GM19328 (cell line): ENCODE results near the gene ZNF157.
"Not testable (repeated sequence)": the region's sequence is repeated elsewhere in the genome, so short reads cannot be mapped to it uniquely, and the experiment has no call there.

Source experiments
- ATAC-seq: cut with Tn5 transposase; IDR thresholded peaks from one replicate; pipeline ENCODE4 v1.9.1; 2021; ENCODE audit warnings: mild to moderate bottlenecking, moderate library complexity; ENCODE audit not compliant: unreplicated experiment

The ZNF157 gene

GRCh38 chrX:47370278-47370677, at the start of gene ZNF157:
TSS of gene ZNF157 (plus strand) at chrX:47370578. CDS start at chrX:47370669, 91 bp downstream.
- no peak for ATAC-seq

GRCh38 chrX:47321386-47321785, 49.0 kb upstream of the ZNF157 start:
- no peak for ATAC-seq

- ATAC-seq = no peak
These were observed 48.5 kb upstream of the ZNF157 start for GRCh38 chrX:47321823-47322371.

- no peak for ATAC-seq
These were observed 42.5 kb upstream of the ZNF157 start for GRCh38 chrX:47327902-47328301.

DNA sequence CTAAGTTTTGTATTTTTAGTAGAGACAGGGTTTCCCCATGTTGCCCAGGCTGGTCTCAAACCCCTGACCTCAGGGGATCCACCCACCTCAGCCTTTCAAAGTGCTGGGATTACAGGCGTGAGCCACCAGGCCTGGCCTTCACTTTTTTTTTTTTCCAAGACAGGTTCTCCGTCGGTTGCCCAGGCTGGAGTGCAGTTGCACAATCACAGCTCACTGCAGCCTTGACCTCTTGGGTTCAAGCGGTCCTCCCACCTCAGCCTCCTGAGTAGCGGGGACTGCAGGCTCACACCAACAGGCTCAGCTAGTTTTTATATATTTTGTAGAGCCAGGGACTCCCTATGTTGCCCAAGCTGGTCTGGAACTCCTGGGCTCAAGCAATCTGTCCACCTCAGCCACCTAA, 37.6 kb upstream of the ZNF157 start:
- not testable (repeated sequence) for ATAC-seq

- no peak for ATAC-seq
These were observed 18.7 kb upstream of the ZNF157 start for GRCh38 chrX:47351706-47352105.

DNA sequence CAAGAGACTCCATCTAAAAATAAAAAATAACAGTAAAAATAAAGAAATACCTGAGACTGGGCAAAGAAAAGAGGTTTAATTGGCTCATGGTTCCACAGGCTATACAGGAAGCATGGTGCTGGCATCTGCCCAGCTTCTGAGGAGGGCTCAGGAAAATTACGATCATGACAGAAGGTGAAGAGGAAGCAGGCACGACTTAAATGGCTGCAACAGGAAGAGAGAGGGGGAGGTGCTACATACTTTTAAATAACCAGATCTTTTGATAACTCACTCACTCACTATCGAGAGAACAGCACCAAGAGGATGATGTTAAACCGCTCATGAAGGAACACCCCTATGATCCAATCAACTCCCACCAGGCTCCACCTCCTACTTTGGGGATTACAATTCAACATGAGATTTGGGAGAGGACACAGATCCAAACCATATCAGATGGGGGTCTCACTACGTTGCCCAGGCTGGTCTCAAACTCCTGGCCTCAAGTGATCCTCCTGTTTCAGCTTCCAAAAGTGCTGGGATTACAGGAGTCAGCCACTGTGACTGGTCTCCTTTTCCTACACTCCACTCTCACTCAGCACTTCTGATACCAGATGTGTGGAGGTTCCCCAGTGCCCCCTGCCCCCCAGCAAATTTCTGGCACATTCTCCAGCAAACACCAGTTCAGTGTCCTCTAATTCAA, 11.9 kb upstream of the ZNF157 start:
- no peak for ATAC-seq

DNA sequence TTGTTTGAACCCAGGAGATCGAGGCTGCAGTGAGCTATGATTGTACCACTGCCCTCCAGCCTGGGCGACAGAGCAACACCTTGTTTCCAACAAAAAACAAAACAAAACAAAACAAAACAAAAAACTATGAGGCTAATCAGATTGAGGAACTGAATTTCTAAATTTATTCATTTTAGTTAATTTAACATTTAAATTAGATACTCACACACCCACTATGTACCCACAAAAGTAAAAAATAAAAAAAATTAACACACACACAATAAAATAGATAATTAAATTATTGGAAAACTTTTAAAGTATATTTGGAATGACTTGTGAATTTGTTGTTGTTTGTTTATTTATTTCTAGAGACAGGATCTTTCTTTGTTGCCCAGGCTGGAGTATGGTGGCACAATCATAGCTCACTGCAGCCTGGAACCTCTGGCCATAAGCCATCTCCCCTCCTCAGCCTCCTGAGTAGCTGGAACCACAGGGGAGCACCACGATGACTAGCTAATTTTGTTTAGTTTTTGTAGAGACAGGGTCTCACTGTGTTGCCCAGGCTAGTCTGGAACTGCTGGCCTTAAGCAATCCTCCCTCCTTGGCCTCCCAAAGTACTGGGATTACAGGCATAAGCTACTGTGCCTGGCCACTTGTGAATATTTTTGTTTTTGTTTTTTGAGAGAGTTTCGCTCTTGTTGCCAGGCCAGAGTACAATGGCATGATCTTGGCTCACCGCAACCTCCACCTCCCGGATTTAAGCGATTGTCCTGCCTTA, 9.8 kb upstream of the ZNF157 start:
- ATAC-seq = no peak

GRCh38 chrX:47361538-47362511, 8.6 kb upstream of the ZNF157 start:
- peak; percentile 89 for ATAC-seq

GRCh38 chrX:47366041-47366722, 4.2 kb upstream of the ZNF157 start:
- no peak for ATAC-seq

DNA sequence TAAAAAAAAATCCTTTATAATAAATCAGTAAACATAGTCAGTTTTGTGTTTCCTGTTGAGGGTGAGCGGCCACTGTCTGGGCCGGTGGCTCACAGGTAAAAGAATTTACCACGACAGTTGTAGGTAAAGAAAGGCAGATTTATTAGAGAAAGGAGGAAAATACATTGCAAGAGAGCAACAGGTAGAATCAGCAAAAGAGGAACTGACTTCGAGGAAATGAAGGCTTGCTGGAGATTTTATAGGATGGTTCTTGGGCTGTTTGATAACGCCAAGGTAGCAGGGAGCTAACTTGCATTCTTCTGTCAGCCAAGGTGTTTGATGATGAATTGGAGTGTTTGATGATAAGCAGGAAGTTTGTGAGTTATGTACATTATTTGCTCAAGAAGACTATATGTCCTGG, 2.8 kb downstream of the ZNF157 start:
- ATAC-seq = no peak

- ATAC-seq = no peak
These were observed 9.9 kb downstream of the ZNF157 start for GRCh38 chrX:47380268-47380667.

- ATAC-seq = not testable (repeated sequence)
These were observed 10.5 kb downstream of the ZNF157 start for GRCh38 chrX:47380837-47381236.

DNA sequence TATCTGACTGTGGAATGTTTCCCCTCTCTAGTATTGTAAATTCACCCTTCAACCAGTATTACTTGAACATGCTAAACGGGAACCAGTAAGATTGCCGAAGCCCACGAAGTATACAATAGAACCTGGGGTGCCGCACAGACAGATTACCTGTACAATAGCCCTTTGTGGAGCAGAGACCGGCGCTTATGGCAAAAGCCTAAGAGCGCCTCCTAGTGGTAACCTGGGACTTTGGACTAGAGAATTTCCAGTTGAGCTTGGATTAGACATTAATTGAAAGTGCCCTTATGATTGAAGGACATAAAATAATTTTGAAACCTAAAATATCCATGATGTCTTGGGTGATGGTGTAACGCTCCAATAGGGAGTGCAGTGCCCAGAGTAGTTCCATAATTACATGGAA, 14.1 kb downstream of the ZNF157 start:
- ATAC-seq = no peak

- no peak for ATAC-seq
These were observed 20.4 kb downstream of the ZNF157 start for GRCh38 chrX:47390780-47391179.

GRCh38 chrX:47413179-47413594, 42.8 kb downstream of the ZNF157 start:
- ATAC-seq = no peak

DNA sequence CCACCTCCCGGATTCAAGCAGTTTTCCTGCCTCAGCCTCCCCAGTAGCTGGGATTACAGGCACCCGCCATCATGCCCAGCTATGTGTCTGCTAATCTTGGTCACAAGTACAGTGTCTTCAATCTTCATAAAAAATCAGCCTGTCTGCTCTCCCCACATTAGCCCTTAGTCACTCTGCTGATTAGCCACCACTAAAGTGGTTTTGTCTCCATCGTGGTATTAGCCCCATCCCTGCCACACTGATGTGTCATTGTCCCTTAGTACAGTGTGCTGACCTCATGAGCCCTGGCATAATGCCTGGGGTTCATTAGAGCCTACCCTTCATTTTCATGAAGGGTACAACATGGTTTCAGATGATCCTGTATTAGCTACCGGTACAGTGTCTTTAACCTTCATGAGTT, 49.9 kb downstream of the ZNF157 start:
- ATAC-seq = no peak

- no peak for ATAC-seq
These were observed 50.6 kb downstream of the ZNF157 start for GRCh38 chrX:47420962-47421361.

- no peak for ATAC-seq
These were observed 52.1 kb downstream of the ZNF157 start for GRCh38 chrX:47422444-47422843.

- no peak for ATAC-seq
These were observed 60.5 kb downstream of the ZNF157 start for GRCh38 chrX:47430925-47431324.
